Neuronal stem cell (in vitro differentiated cells): Measurements from ENCODE around the gene FRY.

Experiments used
- DNase-seq: peaks from one replicate; pipeline ENCODE4 v3.0.0-alpha.2; 2013; ENCODE audit warnings: low spot score
- H2AFZ ChIP-seq: one replicate; pipeline ENCODE4 v1.6.1; 2013; ENCODE audit warnings: mild to moderate bottlenecking, low read length, inconsistent platforms
- H2AK5ac ChIP-seq: 2 replicates; pipeline ENCODE4 v1.6.1; 2013; ENCODE audit warnings: low read depth, mild to moderate bottlenecking, inconsistent platforms, low read length, moderate library complexity, mixed read lengths
- H2BK120ac ChIP-seq: 2 replicates; pipeline ENCODE4 v1.6.1; 2013; ENCODE audit warnings: low read depth, mild to moderate bottlenecking, inconsistent platforms, low read length, moderate library complexity, mixed read lengths
- H2BK12ac ChIP-seq: one replicate; pipeline ENCODE4 v1.6.1; 2013; ENCODE audit warnings: low read length, inconsistent platforms
- H2BK15ac ChIP-seq: 2 replicates; pipeline ENCODE4 v1.6.1; 2013; ENCODE audit warnings: mild to moderate bottlenecking, low read length, inconsistent platforms, mixed read lengths
- H2BK5ac ChIP-seq: one replicate; pipeline ENCODE4 v1.6.1; 2013; ENCODE audit warnings: inconsistent platforms, mild to moderate bottlenecking, low read length, moderate library complexity
- H3K14ac ChIP-seq: one replicate; pipeline ENCODE4 v1.6.1; 2013; ENCODE audit warnings: low read length, inconsistent platforms
- H3K18ac ChIP-seq: 2 replicates; pipeline ENCODE4 v1.6.1; 2013; ENCODE audit warnings: low read length, inconsistent platforms
- H3K23ac ChIP-seq: 2 replicates; pipeline ENCODE4 v1.6.1; 2013; ENCODE audit warnings: low read depth, mild to moderate bottlenecking, mixed read lengths, low read length, inconsistent platforms; ENCODE audit not compliant: poor library complexity
- H3K27ac ChIP-seq: replicated peaks from 3 replicates; pipeline ENCODE4 v1.5.1; 2013; ENCODE audit warnings: low read length, inconsistent platforms
- H3K27me3 ChIP-seq, 3 experiments: 2 replicates each; pipeline ENCODE4 v1.6.1; 2013; ENCODE audit warnings: low read length in 3 of 3, mild to moderate bottlenecking in 2 of 3, inconsistent platforms in 1 of 3, low read depth in 1 of 3, mixed read lengths in 1 of 3, moderate library complexity in 1 of 3; ENCODE audit not compliant: control insufficient read depth in 3 of 3, insufficient read depth in 3 of 3
- H3K36me3 ChIP-seq, 2 donors: replicated peaks in 1 of 2; 2 replicates each; pipeline ENCODE4 v1.6.1; 2013; ENCODE audit warnings: low read length in 2 of 2; ENCODE audit not compliant: control insufficient read depth in 2 of 2, insufficient read depth in 2 of 2
- H3K4ac ChIP-seq: 2 replicates; pipeline ENCODE4 v1.6.1; 2013; ENCODE audit warnings: inconsistent platforms, mild to moderate bottlenecking, low read length, moderate library complexity
- H3K4me1 ChIP-seq, 2 donors: 1 replicate in 1 of 2; 2 replicates in 1 of 2; pipeline ENCODE4 v1.6.1; 2013; ENCODE audit warnings: low read length in 2 of 2, low read depth in 1 of 2; ENCODE audit not compliant: control insufficient read depth in 2 of 2, insufficient read depth in 1 of 2
- H3K4me2 ChIP-seq: one replicate; pipeline ENCODE4 v1.6.1; 2013; ENCODE audit warnings: mild to moderate bottlenecking, low read length, inconsistent platforms; ENCODE audit not compliant: insufficient read depth, poor library complexity, severe bottlenecking
- H3K4me3 ChIP-seq, 2 donors: 2 replicates each; pipeline ENCODE4 v1.5.1; 2013; ENCODE audit warnings: low read length in 2 of 2, mild to moderate bottlenecking in 2 of 2, inconsistent platforms in 1 of 2, moderate library complexity in 1 of 2
- H3K79me1 ChIP-seq: one replicate; pipeline ENCODE4 v1.6.1; 2013; ENCODE audit warnings: low read depth, mild to moderate bottlenecking, inconsistent platforms, low read length, moderate library complexity
- H3K9ac ChIP-seq: one replicate; pipeline ENCODE4 v1.6.1; 2013; ENCODE audit warnings: mild to moderate bottlenecking, low read depth, low read length, inconsistent platforms; ENCODE audit not compliant: poor library complexity
- H3K9me3 ChIP-seq, 2 donors: replicated peaks in 1 of 2; 2 replicates each; pipeline versions ENCODE3 to v1.6.1; 2013; ENCODE audit warnings: low read length in 2 of 2, mild to moderate bottlenecking in 2 of 2, inconsistent platforms in 1 of 2, low read depth in 1 of 2, mixed read lengths in 1 of 2, moderate library complexity in 1 of 2; ENCODE audit not compliant: control insufficient read depth in 2 of 2, insufficient read depth in 1 of 2
- H4K8ac ChIP-seq: one replicate; pipeline ENCODE4 v1.6.1; 2013; ENCODE audit warnings: low read depth, mild to moderate bottlenecking, inconsistent platforms, low read length, moderate library complexity
- H4K91ac ChIP-seq: one replicate; pipeline ENCODE4 v1.6.1; 2013; ENCODE audit warnings: low read length, low read depth, mild to moderate bottlenecking, inconsistent platforms; ENCODE audit not compliant: poor library complexity
- WGBS, 2 donors: extraction: QIAGEN DNeasy Blood & Tissue Kit; methylation state at CpG; one replicate each; pipeline ENCODE4 v1.1.7; 2013; ENCODE audit warnings: missing lambda C conversion rate in 2 of 2, mixed read lengths in 1 of 2; ENCODE audit not compliant: insufficient read length in 2 of 2, insufficient replicate concordance in 1 of 2; ENCODE audit errors: extremely low coverage in 2 of 2; 5-methylcytosine and 5-hydroxymethylcytosine counted together

FRY gene

GRCh38 chr13:32253911-32254399 lies 222.4 kb downstream of the FRY start:
- Histone ChIP-seq H3K27ac (no peak overlapping the region), H3K4me3 (no peak overlapping the region), H3K79me1 (no peaks in the 10 kb centered on the region), H3K4ac (no peak overlapping the region), H4K91ac (no peak overlapping the region), H2BK15ac (no peak overlapping the region), H3K9me3 (no peaks in the 10 kb centered on the region), H2AK5ac (no peak overlapping the region), H3K23ac (no peak overlapping the region), H2AFZ (no peak overlapping the region), H3K27me3 (no peaks in the 10 kb centered on the region), H4K8ac (no peak overlapping the region), H3K4me1 (peaks cover 4 to 5% of the 10 kb centered on the region in 2 donors), H2BK12ac (no peak overlapping the region), H2BK120ac (no peak overlapping the region), H3K14ac (no peak overlapping the region), H3K36me3 (peaks cover 0 to 9% of the 10 kb centered on the region in 2 donors), H2BK5ac (no peak overlapping the region), H3K9ac (no peak overlapping the region), H3K18ac (no peak overlapping the region), H3K4me2 (no peak overlapping the region)
- no peak for DNase-seq
- WGBS, 2 donors = no CpG with 5 or more reads among the region's 14 CpGs

- Histone ChIP-seq H2BK120ac (no peak overlapping the region), H3K18ac (no peak overlapping the region), H3K9ac (no peak overlapping the region), H3K79me1 (no peaks in the 10 kb centered on the region), H3K4me1 (peaks cover 4 to 5% of the 10 kb centered on the region in 2 donors), H3K9me3 (no peaks in the 10 kb centered on the region), H3K23ac (no peak overlapping the region), H4K8ac (no peak overlapping the region), H3K4me3 (no peak overlapping the region), H3K36me3 (peaks cover 0 to 9% of the 10 kb centered on the region in 2 donors), H3K4me2 (no peak overlapping the region), H2AFZ (no peak overlapping the region), H3K4ac (no peak overlapping the region), H3K14ac (no peak overlapping the region), H2BK12ac (no peak overlapping the region), H3K27ac (no peak overlapping the region), H4K91ac (no peak overlapping the region), H3K27me3 (no peaks in the 10 kb centered on the region), H2BK15ac (no peak overlapping the region), H2AK5ac (no peak overlapping the region), H2BK5ac (no peak overlapping the region)
- DNase-seq = no peak
- WGBS, 2 donors = no CpG with 5 or more reads among the region's 3 CpGs
Measured at GRCh38 chr13:32254416-32254815, 222.8 kb downstream of the FRY start.

GRCh38 chr13:32254916-32255723 lies 223.5 kb downstream of the FRY start:
- Histone ChIP-seq H3K4ac (no peak overlapping the region), H2BK12ac (no peak overlapping the region), H3K27ac (no peak overlapping the region), H3K4me1 (peaks cover 4 to 5% of the 10 kb centered on the region in 2 donors), H3K18ac (no peak overlapping the region), H3K36me3 (peaks cover 0 to 3% of the 10 kb centered on the region in 2 donors), H2BK5ac (no peak overlapping the region), H3K14ac (no peak overlapping the region), H3K79me1 (no peaks in the 10 kb centered on the region), H3K9ac (no peak overlapping the region), H3K23ac (no peak overlapping the region), H4K91ac (no peak overlapping the region), H4K8ac (no peak overlapping the region), H2BK120ac (no peak overlapping the region), H3K9me3 (no peaks in the 10 kb centered on the region), H3K4me3 (no peak overlapping the region), H2BK15ac (no peak overlapping the region), H2AK5ac (no peak overlapping the region), H2AFZ (peak overlapping the region; percentile 21), H3K27me3 (no peaks in the 10 kb centered on the region), H3K4me2 (no peak overlapping the region)
- no CpG with 5 or more reads among the region's 10 CpGs for WGBS, 2 donors
- no peak for DNase-seq

- H4K91ac ChIP-seq = no peak overlapping the region
- DNase-seq = no peak
- no peak overlapping the region for H3K27ac ChIP-seq
- no peak overlapping the region for H3K4ac ChIP-seq
- no peak overlapping the region for H3K4me2 ChIP-seq
- H3K9ac ChIP-seq = no peak overlapping the region
- H2BK12ac ChIP-seq = no peak overlapping the region
- no peak overlapping the region for H3K23ac ChIP-seq
- whole genome bisulfite sequencing, 2 donors = no CpG with 5 or more reads among the region's 6 CpGs
- no peaks in the 10 kb centered on the region for H3K79me1 ChIP-seq
- no peak overlapping the region for H2BK15ac ChIP-seq
- H3K4me3 ChIP-seq = no peak overlapping the region
- H3K14ac ChIP-seq = no peak overlapping the region
- no peak overlapping the region for H4K8ac ChIP-seq
- no peak overlapping the region for H3K18ac ChIP-seq
- H3K9me3 ChIP-seq = no peaks in the 10 kb centered on the region
- no peaks in the 10 kb centered on the region for H3K36me3 ChIP-seq
- no peak overlapping the region for H2BK120ac ChIP-seq
- no peak overlapping the region for H2BK5ac ChIP-seq
- peaks cover 4 to 5% of the 10 kb centered on the region in 2 donors for H3K4me1 ChIP-seq
- H3K27me3 ChIP-seq = no peaks in the 10 kb centered on the region
- peak overlapping the region; percentile 21 for H2AFZ ChIP-seq
- H2AK5ac ChIP-seq = no peak overlapping the region
Measured at GRCh38 chr13:32255724-32256109, 224.1 kb downstream of the FRY start.
